HepG2 (cell line): ENCODE data around the gene IPP. TPM values are rescaled to one million over a fixed set of nuclear protein-coding genes. Genes with fewer than 3 reads are reported as not detected.

Experiments
- AGO2 ChIP-seq: fragments of 200-400 bp; formaldehyde crosslinking; optimal IDR thresholded peaks from 2 replicates; pipeline ENCODE3; 2017; ENCODE audit warnings: mild to moderate bottlenecking, low read depth, low read length, moderate library complexity
- ELF4 ChIP-seq: sonication (generic); formaldehyde crosslinking; IDR thresholded peaks from 2 replicates; pipeline ENCODE4 v1.5.0; 2020; ENCODE audit warnings: missing genetic modification reagents, mild to moderate bottlenecking, moderate library complexity, borderline replicate concordance
- FLYWCH1 ChIP-seq: sonication (generic); formaldehyde crosslinking; IDR thresholded peaks from 2 replicates; pipeline ENCODE4 v1.8.1; 2023; ENCODE audit warnings: mild to moderate bottlenecking, missing genetic modification reagents
- KDM5B ChIP-seq: sonication (generic); formaldehyde crosslinking; IDR thresholded peaks from 2 replicates; pipeline ENCODE4 v1.4.0; 2020; ENCODE audit warnings: missing genetic modification reagents, mild to moderate bottlenecking, borderline replicate concordance
- KLF16 ChIP-seq, 2 experiments: sonication (generic) in 1 of 2; formaldehyde crosslinking in 1 of 2; IDR thresholded peaks; 2 replicates each; pipeline versions ENCODE4 v1.6.1 to v1.8.0; 2016 to 2023; ENCODE audit warnings: missing genetic modification reagents in 2 of 2, missing compliant biosample characterization in 1 of 2
- MEF2D ChIP-seq: sonication (generic); formaldehyde crosslinking; IDR thresholded peaks from 2 replicates; pipeline ENCODE4 v1.5.1; 2020; ENCODE audit warnings: mild to moderate bottlenecking, missing genetic modification reagents
- SALL1 ChIP-seq: sonication (generic); formaldehyde crosslinking; IDR thresholded peaks from 2 replicates; pipeline ENCODE4 v1.8.0; 2022; ENCODE audit warnings: mild to moderate bottlenecking, missing genetic modification reagents
- SOX6 ChIP-seq, 2 experiments: fragments of 450-650 bp in 1 of 2; sonication (generic) in 1 of 2; formaldehyde crosslinking in 1 of 2; IDR thresholded peaks; 2 replicates each; pipeline versions ENCODE4 v1.4.0 to v1.6.1; 2017 to 2020; ENCODE audit warnings: antibody characterized with exemption in 1 of 2, mild to moderate bottlenecking in 1 of 2, missing genetic modification reagents in 1 of 2
- TAF1 ChIP-seq: sonication (generic); formaldehyde crosslinking; IDR thresholded peaks from 2 replicates; pipeline ENCODE4 v1.4.0; 2020; ENCODE audit warnings: missing genetic modification reagents
- ZFP91 ChIP-seq: sonication (generic); formaldehyde crosslinking; IDR thresholded peaks from 2 replicates; pipeline ENCODE4 v1.9.0; 2022; ENCODE audit warnings: missing genetic modification reagents, mild to moderate bottlenecking, borderline replicate concordance
- ZNF224 ChIP-seq: sonication (generic); formaldehyde crosslinking; IDR thresholded peaks from 2 replicates; pipeline ENCODE4 v1.5.0; 2020; ENCODE audit warnings: mild to moderate bottlenecking, missing genetic modification reagents
- ZNF335 ChIP-seq: sonication (generic); formaldehyde crosslinking; IDR thresholded peaks from 2 replicates; pipeline ENCODE4 v1.4.0; 2020; ENCODE audit warnings: missing genetic modification reagents
- ZNF430 ChIP-seq: sonication (generic); formaldehyde crosslinking; IDR thresholded peaks from 2 replicates; pipeline ENCODE4 v1.9.0; 2021; ENCODE audit warnings: mild to moderate bottlenecking, missing genetic modification reagents
- polyA plus RNA-seq, 8 experiments: library from polyadenylated mRNA; depleted of rRNA in 3 of 8; stranded (reverse) in 7 of 8; unstranded in 1 of 8; fragments of >200 nt; fragmentation: Illumina TruSeq in 4 of 8; extraction: Trizol in 4 of 8; gene quantifications; 2 replicates each; pipeline versions ENCODE4 v1.2.1 to v1.2.3, GENCODE V29; 2011 to 2016; ENCODE audit warnings: low read depth in 4 of 8, missing spikeins in 1 of 8, mixed read lengths in 1 of 8; ENCODE audit not compliant: insufficient read depth in 1 of 8
- total RNA-seq, 5 experiments: library from RNA; depleted of rRNA; stranded (reverse); fragments of >200 nt; fragmentation: Illumina TruSeq; extraction: Trizol; gene quantifications; 2 replicates each; pipeline ENCODE4 v1.2.3, GENCODE V29; 2016; ENCODE audit warnings: low read depth in 1 of 5
- TF ChIP-seq, protein P1 (sequence below): sonication (generic); formaldehyde crosslinking; IDR thresholded peaks from 2 replicates; pipeline ENCODE4 v1.5.0; 2020; ENCODE audit warnings: mild to moderate bottlenecking, missing genetic modification reagents
- TF ChIP-seq, protein P2 (sequence below): sonication (generic); formaldehyde crosslinking; IDR thresholded peaks from 2 replicates; pipeline ENCODE4 v1.4.0; 2020; ENCODE audit warnings: mild to moderate bottlenecking, missing genetic modification reagents
- TF ChIP-seq, protein P3 (sequence below): sonication (generic); formaldehyde crosslinking; IDR thresholded peaks from 2 replicates; pipeline ENCODE4 v1.4.0; 2020; ENCODE audit warnings: missing genetic modification reagents
- TF ChIP-seq, protein P4 (sequence below): sonication (generic); formaldehyde crosslinking; IDR thresholded peaks from 2 replicates; pipeline ENCODE4 v1.4.0; 2020; ENCODE audit warnings: missing genetic modification reagents, low read depth, mild to moderate bottlenecking, borderline replicate concordance
- TF ChIP-seq, protein P5 (sequence below): sonication (generic); formaldehyde crosslinking; IDR thresholded peaks from 2 replicates; pipeline ENCODE4 v1.8.1; 2023; ENCODE audit warnings: missing genetic modification reagents, inconsistent platforms, borderline replicate concordance

Gene IPP
- total and polyA plus RNA-seq, 2 of the 13 experiments (the other 11 are each of a cell fraction or from before 2014, with no cell fraction given) = 3.0 to 9.7 TPM

DNA sequence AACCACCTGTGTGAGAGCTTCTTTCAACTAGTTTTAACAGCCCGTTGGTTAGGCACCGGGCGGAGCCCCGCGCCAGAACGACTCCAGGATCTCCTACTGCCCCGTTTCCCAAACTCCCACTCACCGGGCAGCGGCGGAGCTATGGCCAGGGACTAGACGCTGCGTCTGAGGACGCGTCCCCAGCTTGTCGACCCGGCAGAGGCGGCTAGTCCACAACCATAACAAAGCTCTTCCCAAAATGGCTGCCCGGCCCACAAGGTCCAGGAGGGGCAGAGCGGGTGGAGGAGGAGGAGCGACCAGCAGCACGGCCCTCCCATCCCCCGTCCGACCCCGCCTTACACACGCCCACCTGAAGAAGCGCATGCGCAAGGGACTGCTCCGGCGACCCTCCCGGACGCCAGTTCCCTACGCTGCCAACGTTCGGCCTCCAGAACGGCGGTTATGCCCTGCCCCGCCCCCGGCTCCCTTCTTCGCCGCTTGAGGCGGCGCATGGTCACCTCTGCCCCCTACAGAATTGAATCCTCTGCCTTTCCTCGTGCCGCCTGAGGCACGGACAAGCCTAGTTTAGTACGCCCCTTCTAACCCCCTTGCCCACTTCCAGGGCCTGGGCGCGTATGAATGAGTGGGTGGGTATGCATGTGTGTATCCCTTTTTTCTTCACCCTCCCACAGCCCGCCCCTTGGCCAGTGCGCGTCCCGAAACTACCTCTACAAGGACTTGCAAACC lies 64.0 kb downstream of the IPP start, which contains the start of gene GPBP1L1 (continued):
- TF ChIP-seq ZNF224 (CRISPR knock-in tag) (0 out of 2 replicates have a peak, but pooled peaks have one; percentile 36), TAF1 (CRISPR knock-in tag) (peak; percentile 81), KLF16 (CRISPR knock-in tag; IDR thresholded peaks at IDR 0.05) (peak in 1 of 2 experiments; percentile 26; a peak in 2 of 4 replicates), KDM5B (CRISPR knock-in tag) (peak; percentile 56; the same call in 1 of the 2 replicates), AGO2 (peak; percentile 77), ZFP91 (CRISPR knock-in tag) (peak; percentile 79), ZNF430 (peak; percentile 39; the same call in 1 of the 2 replicates), ELF4 (CRISPR knock-in tag) (0 out of 2 replicates have a peak, but pooled peaks have one; percentile 59), ZNF335 (CRISPR knock-in tag) (no peak), FLYWCH1 (CRISPR knock-in tag) (no peak), SALL1 (peak; percentile 49; the same call in 1 of the 2 replicates), MEF2D (CRISPR knock-in tag) (0 out of 2 replicates have a peak, but pooled peaks have one; percentile 58), SOX6 (IDR thresholded peaks at IDR 0.05) (no peak), SOX6 (CRISPR knock-in tag; IDR thresholded peaks at IDR 0.05) (peak; percentile 12; the same call in 1 of the 2 replicates)
- TF ChIP-seq, protein P1, sequence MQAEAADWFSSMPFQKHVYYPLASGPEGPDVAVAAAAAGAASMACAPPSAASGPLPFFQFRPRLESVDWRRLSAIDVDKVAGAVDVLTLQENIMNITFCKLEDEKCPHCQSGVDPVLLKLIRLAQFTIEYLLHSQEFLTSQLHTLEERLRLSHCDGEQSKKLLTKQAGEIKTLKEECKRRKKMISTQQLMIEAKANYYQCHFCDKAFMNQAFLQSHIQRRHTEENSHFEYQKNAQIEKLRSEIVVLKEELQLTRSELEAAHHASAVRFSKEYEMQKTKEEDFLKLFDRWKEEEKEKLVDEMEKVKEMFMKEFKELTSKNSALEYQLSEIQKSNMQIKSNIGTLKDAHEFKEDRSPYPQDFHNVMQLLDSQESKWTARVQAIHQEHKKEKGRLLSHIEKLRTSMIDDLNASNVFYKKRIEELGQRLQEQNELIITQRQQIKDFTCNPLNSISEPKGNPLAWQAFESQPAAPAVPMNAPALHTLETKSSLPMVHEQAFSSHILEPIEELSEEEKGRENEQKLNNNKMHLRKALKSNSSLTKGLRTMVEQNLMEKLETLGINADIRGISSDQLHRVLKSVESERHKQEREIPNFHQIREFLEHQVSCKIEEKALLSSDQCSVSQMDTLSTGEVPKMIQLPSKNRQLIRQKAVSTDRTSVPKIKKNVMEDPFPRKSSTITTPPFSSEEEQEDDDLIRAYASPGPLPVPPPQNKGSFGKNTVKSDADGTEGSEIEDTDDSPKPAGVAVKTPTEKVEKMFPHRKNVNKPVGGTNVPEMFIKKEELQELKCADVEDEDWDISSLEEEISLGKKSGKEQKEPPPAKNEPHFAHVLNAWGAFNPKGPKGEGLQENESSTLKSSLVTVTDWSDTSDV (CRISPR knock-in tag) = peak; percentile 80; the same call in 1 of the 2 replicates
- TF ChIP-seq, protein P2, sequence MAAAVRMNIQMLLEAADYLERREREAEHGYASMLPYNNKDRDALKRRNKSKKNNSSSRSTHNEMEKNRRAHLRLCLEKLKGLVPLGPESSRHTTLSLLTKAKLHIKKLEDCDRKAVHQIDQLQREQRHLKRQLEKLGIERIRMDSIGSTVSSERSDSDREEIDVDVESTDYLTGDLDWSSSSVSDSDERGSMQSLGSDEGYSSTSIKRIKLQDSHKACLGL (CRISPR knock-in tag) = 0 out of 2 replicates have a peak, but pooled peaks have one; percentile 18
- TF ChIP-seq, protein P3, sequence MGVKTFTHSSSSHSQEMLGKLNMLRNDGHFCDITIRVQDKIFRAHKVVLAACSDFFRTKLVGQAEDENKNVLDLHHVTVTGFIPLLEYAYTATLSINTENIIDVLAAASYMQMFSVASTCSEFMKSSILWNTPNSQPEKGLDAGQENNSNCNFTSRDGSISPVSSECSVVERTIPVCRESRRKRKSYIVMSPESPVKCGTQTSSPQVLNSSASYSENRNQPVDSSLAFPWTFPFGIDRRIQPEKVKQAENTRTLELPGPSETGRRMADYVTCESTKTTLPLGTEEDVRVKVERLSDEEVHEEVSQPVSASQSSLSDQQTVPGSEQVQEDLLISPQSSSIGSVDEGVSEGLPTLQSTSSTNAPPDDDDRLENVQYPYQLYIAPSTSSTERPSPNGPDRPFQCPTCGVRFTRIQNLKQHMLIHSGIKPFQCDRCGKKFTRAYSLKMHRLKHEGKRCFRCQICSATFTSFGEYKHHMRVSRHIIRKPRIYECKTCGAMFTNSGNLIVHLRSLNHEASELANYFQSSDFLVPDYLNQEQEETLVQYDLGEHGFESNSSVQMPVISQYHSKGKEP = no peak
- TF ChIP-seq, protein P4, sequence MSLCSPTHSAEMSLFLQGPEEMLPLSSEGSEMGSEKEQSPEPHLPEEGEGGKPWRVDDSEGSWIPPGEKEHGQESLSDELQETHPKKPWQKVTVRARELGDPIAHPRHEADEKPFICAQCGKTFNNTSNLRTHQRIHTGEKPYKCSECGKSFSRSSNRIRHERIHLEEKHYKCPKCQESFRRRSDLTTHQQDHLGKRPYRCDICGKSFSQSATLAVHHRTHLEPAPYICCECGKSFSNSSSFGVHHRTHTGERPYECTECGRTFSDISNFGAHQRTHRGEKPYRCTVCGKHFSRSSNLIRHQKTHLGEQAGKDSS (CRISPR knock-in tag) = no peak
- TF ChIP-seq, protein P5, sequence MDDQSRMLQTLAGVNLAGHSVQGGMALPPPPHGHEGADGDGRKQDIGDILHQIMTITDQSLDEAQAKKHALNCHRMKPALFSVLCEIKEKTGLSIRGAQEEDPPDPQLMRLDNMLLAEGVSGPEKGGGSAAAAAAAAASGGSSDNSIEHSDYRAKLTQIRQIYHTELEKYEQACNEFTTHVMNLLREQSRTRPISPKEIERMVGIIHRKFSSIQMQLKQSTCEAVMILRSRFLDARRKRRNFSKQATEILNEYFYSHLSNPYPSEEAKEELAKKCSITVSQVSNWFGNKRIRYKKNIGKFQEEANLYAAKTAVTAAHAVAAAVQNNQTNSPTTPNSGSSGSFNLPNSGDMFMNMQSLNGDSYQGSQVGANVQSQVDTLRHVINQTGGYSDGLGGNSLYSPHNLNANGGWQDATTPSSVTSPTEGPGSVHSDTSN (CRISPR knock-in tag) = peak; percentile 62; the same call in 1 of the 2 replicates
